ENCODE data around the gene DAZAP1.

DAZAP1 gene

DNA sequence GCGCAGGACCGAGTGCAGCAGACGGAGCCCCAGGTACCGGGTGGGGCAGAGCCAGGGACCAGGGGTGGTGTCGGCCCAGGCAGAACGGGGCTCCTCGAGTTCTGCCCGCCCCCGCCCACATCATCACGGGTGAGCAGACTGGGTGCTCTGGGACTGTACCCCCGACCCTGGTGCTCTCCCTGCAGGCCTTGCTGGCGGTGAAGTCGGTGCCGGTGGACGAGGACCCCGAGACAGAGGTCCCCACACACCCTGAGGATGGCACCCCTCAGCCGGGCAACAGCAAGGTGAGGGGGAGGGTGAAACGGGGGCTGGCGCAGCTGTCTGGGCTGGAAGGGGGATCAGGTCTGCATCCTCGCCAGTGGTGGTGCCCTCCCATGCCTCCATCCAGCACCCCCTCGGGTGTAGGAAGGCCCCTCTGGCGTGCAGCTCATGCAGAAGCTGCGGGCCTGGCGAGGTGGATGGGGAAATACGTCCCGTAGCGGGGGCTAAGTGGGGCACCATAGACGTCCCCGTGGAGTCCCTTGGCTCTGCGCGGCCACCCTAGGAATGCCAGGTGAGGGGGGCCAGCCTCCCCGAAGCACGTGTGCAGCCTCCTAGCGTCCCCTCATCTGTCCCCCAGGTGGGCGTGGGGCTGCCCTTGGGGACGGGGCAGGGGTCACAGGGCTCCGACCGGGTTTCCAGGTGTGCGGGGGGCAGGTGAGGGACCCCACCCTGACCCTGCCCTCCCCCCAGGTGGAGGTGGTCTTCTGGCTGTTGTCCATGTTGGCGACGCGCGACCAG lies 48.9 kb downstream of the DAZAP1 start:
- Histone ChIP-seq H3K4me1 (peaks cover 15% of the 10 kb centered on the region), H3K4me3 (ENCODE audit: low read depth, low read length) (no peak overlapping the region), H3K27me3 (no peaks in the 10 kb centered on the region), H3K9me3 (no peaks in the 10 kb centered on the region), H3K36me3 (peaks cover 35% of the 10 kb centered on the region)
- DNase-seq, result no peak
- TF ChIP-seq, protein P1, sequence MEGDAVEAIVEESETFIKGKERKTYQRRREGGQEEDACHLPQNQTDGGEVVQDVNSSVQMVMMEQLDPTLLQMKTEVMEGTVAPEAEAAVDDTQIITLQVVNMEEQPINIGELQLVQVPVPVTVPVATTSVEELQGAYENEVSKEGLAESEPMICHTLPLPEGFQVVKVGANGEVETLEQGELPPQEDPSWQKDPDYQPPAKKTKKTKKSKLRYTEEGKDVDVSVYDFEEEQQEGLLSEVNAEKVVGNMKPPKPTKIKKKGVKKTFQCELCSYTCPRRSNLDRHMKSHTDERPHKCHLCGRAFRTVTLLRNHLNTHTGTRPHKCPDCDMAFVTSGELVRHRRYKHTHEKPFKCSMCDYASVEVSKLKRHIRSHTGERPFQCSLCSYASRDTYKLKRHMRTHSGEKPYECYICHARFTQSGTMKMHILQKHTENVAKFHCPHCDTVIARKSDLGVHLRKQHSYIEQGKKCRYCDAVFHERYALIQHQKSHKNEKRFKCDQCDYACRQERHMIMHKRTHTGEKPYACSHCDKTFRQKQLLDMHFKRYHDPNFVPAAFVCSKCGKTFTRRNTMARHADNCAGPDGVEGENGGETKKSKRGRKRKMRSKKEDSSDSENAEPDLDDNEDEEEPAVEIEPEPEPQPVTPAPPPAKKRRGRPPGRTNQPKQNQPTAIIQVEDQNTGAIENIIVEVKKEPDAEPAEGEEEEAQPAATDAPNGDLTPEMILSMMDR (IDR thresholded peaks at IDR 0.05; ENCODE audit: low read depth, low read length), result no peak

- TF ChIP-seq, protein P1 (IDR thresholded peaks at IDR 0.05; ENCODE audit: low read depth, low read length), result no peak
- no peak for DNase-seq
- H3K4me1 ChIP-seq, result peaks cover 14% of the 10 kb centered on the region
- H3K4me3 ChIP-seq (ENCODE audit: low read depth, low read length), result no peak overlapping the region
- H3K9me3 ChIP-seq, result no peaks in the 10 kb centered on the region
- H3K36me3 ChIP-seq, result peaks cover 35% of the 10 kb centered on the region
- no peaks in the 10 kb centered on the region for H3K27me3 ChIP-seq
Observed at GRCh38 chr19:1457031-1457739, 49.8 kb downstream of the DAZAP1 start.

DNA sequence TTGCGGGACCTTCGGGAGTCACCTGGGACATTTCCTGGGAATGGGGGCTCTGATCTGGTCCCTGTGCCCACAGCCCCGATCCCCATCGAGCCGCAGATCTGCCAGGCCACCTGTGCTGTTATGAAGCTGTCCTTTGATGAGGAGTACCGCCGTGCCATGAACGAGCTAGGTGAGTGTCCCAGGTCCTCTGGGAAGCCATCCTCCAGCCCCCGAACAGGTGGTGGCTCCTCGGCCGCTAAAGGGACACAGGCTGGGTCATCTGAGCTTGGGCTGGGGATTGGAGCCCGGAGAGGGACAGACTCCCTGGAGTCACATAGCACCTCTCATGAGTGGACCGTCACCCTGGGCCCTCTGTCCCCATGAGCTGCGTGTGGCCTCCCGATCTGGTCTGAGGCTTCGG lies 50.5 kb downstream of the DAZAP1 start:
- Histone ChIP-seq H3K27me3 (no peaks in the 10 kb centered on the region), H3K4me1 (peaks cover 8% of the 10 kb centered on the region), H3K36me3 (peaks cover 35% of the 10 kb centered on the region), H3K9me3 (no peaks in the 10 kb centered on the region), H3K4me3 (ENCODE audit: low read depth, low read length) (no peak overlapping the region)
- TF ChIP-seq, protein P1 (IDR thresholded peaks at IDR 0.05; ENCODE audit: low read depth, low read length), result no peak
- DNase-seq, result no peak

DNA sequence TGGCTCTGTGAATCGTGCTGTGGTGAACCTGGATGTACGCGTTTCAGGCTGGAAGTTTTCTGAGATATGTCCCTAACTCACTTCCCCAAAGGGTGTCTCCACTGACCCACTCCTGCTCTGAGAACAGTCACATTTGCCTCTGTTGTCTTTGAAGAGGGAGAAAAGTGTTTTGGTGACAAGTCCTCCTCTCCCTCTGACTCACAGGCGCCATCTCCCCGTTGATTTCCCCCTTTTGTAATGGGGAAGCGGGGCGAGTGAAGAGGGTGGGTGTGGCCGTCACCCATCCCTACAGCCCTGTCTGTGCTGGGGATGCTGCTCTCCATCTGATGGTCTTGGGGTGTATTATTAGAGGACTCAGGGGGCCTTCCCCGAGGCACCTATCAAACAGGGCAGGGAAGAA lies 52.1 kb downstream of the DAZAP1 start:
- TF ChIP-seq, protein P1 (IDR thresholded peaks at IDR 0.05; ENCODE audit: low read depth, low read length), result no peak

DNA sequence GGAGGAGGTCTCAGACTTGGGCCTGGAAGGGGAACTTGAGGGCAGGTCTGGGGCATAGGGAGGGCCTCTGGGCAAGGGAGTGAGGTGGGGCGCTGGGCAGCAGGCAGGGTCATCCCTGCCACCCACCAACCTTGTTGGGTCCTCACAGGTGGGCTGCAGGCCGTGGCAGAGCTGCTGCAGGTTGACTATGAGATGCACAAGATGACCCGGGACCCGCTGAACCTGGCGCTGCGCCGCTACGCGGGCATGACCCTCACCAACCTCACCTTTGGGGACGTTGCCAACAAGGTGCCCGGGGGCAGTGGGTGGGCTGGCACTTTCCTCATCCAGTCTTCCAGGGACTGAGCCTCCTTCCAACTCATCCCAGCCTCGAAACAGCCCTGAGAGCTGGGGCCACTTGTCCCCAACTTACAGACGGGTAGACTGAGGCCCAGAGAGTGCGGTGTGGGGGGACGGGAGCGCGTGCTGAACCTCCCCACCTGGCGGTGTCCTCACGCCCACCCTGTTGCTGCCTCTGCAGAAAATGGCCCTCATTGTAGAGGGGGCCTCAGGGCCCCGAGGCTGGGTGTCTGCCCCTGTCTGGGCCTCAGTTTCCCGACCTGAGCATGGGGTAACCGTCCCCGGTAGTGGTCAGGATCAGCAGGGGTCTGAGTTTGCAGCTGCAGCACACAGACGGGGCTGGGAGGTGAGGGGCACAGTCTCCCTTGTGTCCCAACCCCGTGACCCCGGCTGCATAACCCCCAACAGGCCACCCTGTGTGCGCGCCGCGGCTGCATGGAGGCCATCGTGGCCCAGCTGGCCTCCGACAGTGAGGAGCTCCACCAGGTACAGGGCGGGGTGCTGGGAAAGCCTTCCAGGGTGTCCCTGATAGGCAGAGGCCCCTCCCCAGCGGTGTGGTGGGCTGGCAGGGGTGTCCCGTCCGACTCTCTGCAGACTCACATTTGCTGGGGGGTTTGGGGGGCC lies 52.9 kb downstream of the DAZAP1 start:
- TF ChIP-seq, protein P1 (IDR thresholded peaks at IDR 0.05; ENCODE audit: low read depth, low read length), result no peak
- Histone ChIP-seq H3K36me3 (peaks cover 37% of the 10 kb centered on the region), H3K4me3 (ENCODE audit: low read depth, low read length) (no peak overlapping the region), H3K4me1 (no peaks in the 10 kb centered on the region), H3K27me3 (no peaks in the 10 kb centered on the region), H3K9me3 (no peaks in the 10 kb centered on the region)
- no peak for DNase-seq

More for the DNA sequence above, 52.1 kb downstream of the DAZAP1 start:
- H3K4me1 ChIP-seq, result no peaks in the 10 kb centered on the region
- no peaks in the 10 kb centered on the region for H3K9me3 ChIP-seq
- no peaks in the 10 kb centered on the region for H3K27me3 ChIP-seq
- no peak overlapping the region for H3K4me3 ChIP-seq (ENCODE audit: low read depth, low read length)
- peaks cover 35% of the 10 kb centered on the region for H3K36me3 ChIP-seq
- no peak for DNase-seq

All from BE2C (cell line).